ENCODE measurements around the gene DYNC2H1. TPM values are rescaled to one million over a fixed set of nuclear protein-coding genes. Genes with fewer than 3 reads are reported as not detected.

Gene DYNC2H1, protein sequence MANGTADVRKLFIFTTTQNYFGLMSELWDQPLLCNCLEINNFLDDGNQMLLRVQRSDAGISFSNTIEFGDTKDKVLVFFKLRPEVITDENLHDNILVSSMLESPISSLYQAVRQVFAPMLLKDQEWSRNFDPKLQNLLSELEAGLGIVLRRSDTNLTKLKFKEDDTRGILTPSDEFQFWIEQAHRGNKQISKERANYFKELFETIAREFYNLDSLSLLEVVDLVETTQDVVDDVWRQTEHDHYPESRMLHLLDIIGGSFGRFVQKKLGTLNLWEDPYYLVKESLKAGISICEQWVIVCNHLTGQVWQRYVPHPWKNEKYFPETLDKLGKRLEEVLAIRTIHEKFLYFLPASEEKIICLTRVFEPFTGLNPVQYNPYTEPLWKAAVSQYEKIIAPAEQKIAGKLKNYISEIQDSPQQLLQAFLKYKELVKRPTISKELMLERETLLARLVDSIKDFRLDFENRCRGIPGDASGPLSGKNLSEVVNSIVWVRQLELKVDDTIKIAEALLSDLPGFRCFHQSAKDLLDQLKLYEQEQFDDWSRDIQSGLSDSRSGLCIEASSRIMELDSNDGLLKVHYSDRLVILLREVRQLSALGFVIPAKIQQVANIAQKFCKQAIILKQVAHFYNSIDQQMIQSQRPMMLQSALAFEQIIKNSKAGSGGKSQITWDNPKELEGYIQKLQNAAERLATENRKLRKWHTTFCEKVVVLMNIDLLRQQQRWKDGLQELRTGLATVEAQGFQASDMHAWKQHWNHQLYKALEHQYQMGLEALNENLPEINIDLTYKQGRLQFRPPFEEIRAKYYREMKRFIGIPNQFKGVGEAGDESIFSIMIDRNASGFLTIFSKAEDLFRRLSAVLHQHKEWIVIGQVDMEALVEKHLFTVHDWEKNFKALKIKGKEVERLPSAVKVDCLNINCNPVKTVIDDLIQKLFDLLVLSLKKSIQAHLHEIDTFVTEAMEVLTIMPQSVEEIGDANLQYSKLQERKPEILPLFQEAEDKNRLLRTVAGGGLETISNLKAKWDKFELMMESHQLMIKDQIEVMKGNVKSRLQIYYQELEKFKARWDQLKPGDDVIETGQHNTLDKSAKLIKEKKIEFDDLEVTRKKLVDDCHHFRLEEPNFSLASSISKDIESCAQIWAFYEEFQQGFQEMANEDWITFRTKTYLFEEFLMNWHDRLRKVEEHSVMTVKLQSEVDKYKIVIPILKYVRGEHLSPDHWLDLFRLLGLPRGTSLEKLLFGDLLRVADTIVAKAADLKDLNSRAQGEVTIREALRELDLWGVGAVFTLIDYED (N-terminal part only)
- polyA plus RNA-seq (2013, experiment 1 of 2), result 3.1 TPM
- polyA plus RNA-seq (2013, experiment 2 of 2), result 3.2 TPM

DNA sequence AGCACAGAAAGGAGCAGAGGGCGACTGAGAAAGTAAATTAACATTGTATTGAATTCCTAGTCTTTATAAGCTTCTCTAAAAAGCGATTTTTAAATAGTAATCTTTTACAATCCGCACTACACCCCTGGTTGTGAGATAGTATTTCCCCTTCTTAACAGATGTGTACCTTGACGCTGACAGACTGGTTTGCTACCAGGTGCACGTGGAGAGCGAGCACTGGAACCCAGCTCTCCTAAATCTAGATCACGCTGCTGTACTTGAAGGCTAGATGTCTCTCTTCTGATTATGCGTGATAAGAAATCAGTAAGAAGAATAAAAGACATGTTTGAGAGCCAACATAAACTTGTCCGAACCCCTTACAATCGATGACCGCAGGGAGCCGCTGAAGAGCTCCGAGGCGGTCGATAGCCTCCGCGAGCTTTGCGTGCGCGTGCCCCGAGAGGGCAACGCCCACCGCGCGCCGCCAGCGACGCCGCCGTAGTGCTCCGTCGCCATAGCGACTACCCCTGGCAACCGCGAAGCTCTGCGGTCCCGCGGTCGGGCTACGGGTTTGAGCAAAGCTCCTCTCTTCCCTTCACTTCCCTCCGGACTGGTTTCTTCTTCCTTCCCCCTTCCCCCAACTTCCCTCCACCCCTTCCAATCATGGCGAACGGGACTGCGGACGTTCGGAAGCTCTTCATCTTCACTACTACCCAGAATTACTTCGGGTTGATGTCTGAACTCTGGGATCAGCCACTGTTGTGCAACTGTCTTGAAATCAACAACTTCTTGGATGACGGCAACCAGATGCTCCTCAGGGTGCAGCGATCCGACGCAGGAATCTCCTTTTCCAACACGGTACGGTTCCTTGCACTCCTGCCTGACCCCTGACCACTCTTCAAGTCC, at the start of gene DYNC2H1:
TSS of gene DYNC2H1 (plus strand) at position 494 of the 885 bp plus-strand sequence. CDS start at position 643, 149 bp downstream.
- WGBS (ENCODE audit: extremely low coverage, insufficient coverage, low lambda C conversion rate), result no CpG with 5 or more reads among the region's 53 CpGs
- Histone ChIP-seq H3K27me3 (ENCODE audit: insufficient read depth, low read length, poor library complexity) (no peaks in the 10 kb centered on the region), H3K79me1 (ENCODE audit: low read length) (no peaks in the 10 kb centered on the region)

DNA sequence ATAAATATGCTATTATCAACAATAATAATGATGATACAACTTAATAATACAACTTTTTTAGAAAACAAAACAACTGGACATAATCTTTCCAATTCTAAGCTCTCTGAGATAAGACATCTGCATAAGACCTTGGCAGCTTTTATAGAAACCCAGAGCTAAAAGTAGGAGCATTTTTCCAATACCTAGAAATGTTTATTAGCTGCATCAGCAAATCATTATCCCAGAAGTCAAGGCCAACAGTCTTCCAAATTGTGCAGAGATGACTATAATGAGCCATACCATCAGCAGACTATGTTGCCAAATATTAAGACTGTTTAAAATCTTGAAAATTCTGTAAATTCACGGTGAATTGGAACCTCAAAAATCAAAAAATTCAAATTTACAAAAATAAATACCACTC, 47.6 kb upstream of the DYNC2H1 start:
- H4K5ac ChIP-seq (ENCODE audit: low read length), result no peak overlapping the region
- H3K4me1 ChIP-seq (ENCODE audit: control insufficient read depth, low read depth, low read length), result no peaks in the 10 kb centered on the region
- H2BK15ac ChIP-seq (replicated peaks; ENCODE audit: low read depth), result no peak overlapping the region
- H2BK120ac ChIP-seq (ENCODE audit: low read depth, low read length), result no peak overlapping the region
- H3K27ac ChIP-seq (ENCODE audit: low read depth, low read length), result no peak overlapping the region
- no peak for DNase-seq
- H4K8ac ChIP-seq (ENCODE audit: low read depth, low read length), result no peak overlapping the region
- no peak overlapping the region for H3K56ac ChIP-seq (ENCODE audit: low read length)
- H3K9ac ChIP-seq (ENCODE audit: low read length), result no peak overlapping the region
- H3K4ac ChIP-seq (ENCODE audit: low read depth, low read length), result no peak overlapping the region
- no peaks in the 10 kb centered on the region for H3K79me2 ChIP-seq (ENCODE audit: control insufficient read depth, insufficient read depth, low read length)
- H3K4me2 ChIP-seq (ENCODE audit: low read length), result no peak overlapping the region
- no peak overlapping the region for H3K23ac ChIP-seq (ENCODE audit: low read length)
- no peak overlapping the region for H2AK5ac ChIP-seq (ENCODE audit: low read length)
- H3K27me3 ChIP-seq (ENCODE audit: insufficient read depth, low read length, poor library complexity), result no peaks in the 10 kb centered on the region
- H3K4me3 ChIP-seq (ENCODE audit: low read length), result no peak overlapping the region
- H3K18ac ChIP-seq (ENCODE audit: low read length), result no peak overlapping the region
- no peaks in the 10 kb centered on the region for H3K36me3 ChIP-seq (ENCODE audit: control insufficient read depth, insufficient read depth, low read length)
- 100% methylated on average over 1 of the region's 1 CpG for WGBS (ENCODE audit: extremely low coverage, insufficient coverage, low lambda C conversion rate)
- H3K79me1 ChIP-seq (ENCODE audit: low read length), result no peaks in the 10 kb centered on the region
- H2BK5ac ChIP-seq (ENCODE audit: low read length), result no peak overlapping the region

More for the DNA sequence above, at the start of gene DYNC2H1:
- Histone ChIP-seq H3K36me3 (ENCODE audit: control insufficient read depth, insufficient read depth, low read length) (no peaks in the 10 kb centered on the region), H3K4me1 (ENCODE audit: control insufficient read depth, low read depth, low read length) (no peaks in the 10 kb centered on the region), H3K27ac (ENCODE audit: low read depth, low read length) (no peak within 1 kb of the TSS), H3K4me3 (ENCODE audit: low read length) (peak within 1 kb of the TSS; percentile 70), H4K8ac (ENCODE audit: low read depth, low read length) (no peak within 1 kb of the TSS), H2BK15ac (replicated peaks; ENCODE audit: low read depth) (no peak within 1 kb of the TSS), H4K5ac (ENCODE audit: low read length) (no peak within 1 kb of the TSS), H3K18ac (ENCODE audit: low read length) (no peak within 1 kb of the TSS), H3K79me2 (ENCODE audit: control insufficient read depth, insufficient read depth, low read length) (no peaks in the 10 kb centered on the region), H2BK120ac (ENCODE audit: low read depth, low read length) (no peak within 1 kb of the TSS), H3K4me2 (ENCODE audit: low read length) (peak within 1 kb of the TSS; percentile 79), H3K56ac (ENCODE audit: low read length) (peak within 1 kb of the TSS; percentile 86), H3K9ac (ENCODE audit: low read length) (peak within 1 kb of the TSS; percentile 74), H2BK5ac (ENCODE audit: low read length) (no peak within 1 kb of the TSS), H3K4ac (ENCODE audit: low read depth, low read length) (no peak within 1 kb of the TSS), H2AK5ac (ENCODE audit: low read length) (no peak within 1 kb of the TSS), H3K23ac (ENCODE audit: low read length) (peak within 1 kb of the TSS; percentile 29)
- peak; percentile 97 for DNase-seq

DNA sequence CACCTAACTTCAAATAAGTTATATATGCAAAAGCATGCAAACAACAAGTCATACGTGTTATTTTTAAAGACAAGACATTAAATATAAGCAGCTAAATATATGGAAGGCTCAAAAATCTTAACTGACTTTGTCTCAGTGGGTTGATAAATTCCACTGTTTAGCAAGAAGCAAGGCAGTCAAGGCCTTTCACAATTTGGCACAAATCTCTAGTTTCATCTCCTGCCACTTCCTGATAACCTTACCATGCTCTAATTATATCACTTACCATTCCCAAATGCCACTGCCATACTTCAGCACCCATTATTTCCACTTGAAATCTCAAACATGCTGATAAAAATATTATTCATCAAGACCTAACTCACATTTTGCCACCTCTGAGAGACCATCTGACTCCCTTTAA, 42.1 kb upstream of the DYNC2H1 start:
- Histone ChIP-seq H3K79me2 (ENCODE audit: control insufficient read depth, insufficient read depth, low read length) (peaks cover 20% of the 10 kb centered on the region), H3K56ac (ENCODE audit: low read length) (no peak overlapping the region), H2BK15ac (replicated peaks; ENCODE audit: low read depth) (no peak overlapping the region), H3K27ac (ENCODE audit: low read depth, low read length) (no peak overlapping the region), H4K5ac (ENCODE audit: low read length) (no peak overlapping the region), H3K79me1 (ENCODE audit: low read length) (peaks cover 8% of the 10 kb centered on the region), H2BK5ac (ENCODE audit: low read length) (no peak overlapping the region), H3K4me3 (ENCODE audit: low read length) (no peak overlapping the region), H2BK120ac (ENCODE audit: low read depth, low read length) (no peak overlapping the region), H3K4me2 (ENCODE audit: low read length) (no peak overlapping the region), H3K23ac (ENCODE audit: low read length) (no peak overlapping the region), H3K27me3 (ENCODE audit: insufficient read depth, low read length, poor library complexity) (no peaks in the 10 kb centered on the region), H3K36me3 (ENCODE audit: control insufficient read depth, insufficient read depth, low read length) (no peaks in the 10 kb centered on the region), H3K9ac (ENCODE audit: low read length) (no peak overlapping the region), H3K4me1 (ENCODE audit: control insufficient read depth, low read depth, low read length) (no peaks in the 10 kb centered on the region), H2AK5ac (ENCODE audit: low read length) (no peak overlapping the region), H3K18ac (ENCODE audit: low read length) (no peak overlapping the region), H4K8ac (ENCODE audit: low read depth, low read length) (no peak overlapping the region), H3K4ac (ENCODE audit: low read depth, low read length) (no peak overlapping the region)
- no peak for DNase-seq
- WGBS (ENCODE audit: extremely low coverage, insufficient coverage, low lambda C conversion rate), result no CpG with 5 or more reads among the region's 1 CpG

DNA sequence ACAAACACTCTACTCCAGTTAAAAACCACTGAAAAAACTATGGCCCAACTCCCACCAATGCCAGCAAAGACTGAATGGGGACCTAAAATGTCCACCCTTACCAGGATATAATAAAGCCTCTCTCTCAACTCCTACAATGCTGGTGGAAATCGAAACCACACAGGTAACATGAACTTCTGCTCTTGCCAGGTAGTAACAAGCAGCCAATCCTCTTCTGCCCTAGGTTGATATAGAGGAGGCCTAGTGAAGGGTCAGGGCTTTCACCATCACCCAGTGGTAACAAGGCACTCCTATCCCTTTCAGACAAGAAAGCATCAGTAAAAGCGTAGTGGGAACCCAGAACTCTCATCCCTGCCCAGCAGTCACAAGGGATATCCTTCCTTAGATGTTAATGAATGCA, 39.9 kb upstream of the DYNC2H1 start:
- Histone ChIP-seq H3K27ac (ENCODE audit: low read depth, low read length) (no peak overlapping the region), H3K23ac (ENCODE audit: low read length) (no peak overlapping the region), H3K79me2 (ENCODE audit: control insufficient read depth, insufficient read depth, low read length) (peaks cover 22% of the 10 kb centered on the region), H3K79me1 (ENCODE audit: low read length) (peaks cover 9% of the 10 kb centered on the region), H3K4me3 (ENCODE audit: low read length) (no peak overlapping the region), H2BK5ac (ENCODE audit: low read length) (no peak overlapping the region), H4K5ac (ENCODE audit: low read length) (no peak overlapping the region), H3K18ac (ENCODE audit: low read length) (no peak overlapping the region), H3K27me3 (ENCODE audit: insufficient read depth, low read length, poor library complexity) (no peaks in the 10 kb centered on the region), H2AK5ac (ENCODE audit: low read length) (no peak overlapping the region), H3K4me2 (ENCODE audit: low read length) (no peak overlapping the region), H2BK120ac (ENCODE audit: low read depth, low read length) (no peak overlapping the region), H3K4ac (ENCODE audit: low read depth, low read length) (no peak overlapping the region), H4K8ac (ENCODE audit: low read depth, low read length) (no peak overlapping the region), H3K9ac (ENCODE audit: low read length) (no peak overlapping the region), H3K36me3 (ENCODE audit: control insufficient read depth, insufficient read depth, low read length) (no peaks in the 10 kb centered on the region), H3K4me1 (ENCODE audit: control insufficient read depth, low read depth, low read length) (no peaks in the 10 kb centered on the region), H3K56ac (ENCODE audit: low read length) (no peak overlapping the region), H2BK15ac (replicated peaks; ENCODE audit: low read depth) (no peak overlapping the region)
- DNase-seq, result no peak
- WGBS (ENCODE audit: extremely low coverage, insufficient coverage, low lambda C conversion rate), result no CpG with 5 or more reads among the region's 2 CpGs

DNA sequence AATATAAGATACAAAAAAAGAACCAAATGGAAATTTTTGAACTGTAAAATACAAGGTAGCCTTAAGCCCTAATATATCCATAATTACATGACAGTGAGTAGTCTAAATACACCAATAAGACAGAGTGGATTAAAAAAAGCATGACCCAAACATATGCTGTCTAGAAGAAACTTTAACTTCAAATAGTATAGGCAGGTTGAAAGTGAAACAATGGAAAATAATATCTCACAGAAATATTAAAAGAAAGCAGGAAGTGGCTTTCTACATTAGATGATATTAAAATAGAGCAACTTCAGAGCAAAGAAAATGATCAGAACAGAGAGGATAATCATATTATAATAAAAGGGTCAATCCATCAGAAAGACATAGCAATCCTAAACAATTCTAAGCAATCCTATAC, 39.1 kb upstream of the DYNC2H1 start:
- Histone ChIP-seq H2BK120ac (ENCODE audit: low read depth, low read length) (no peak overlapping the region), H3K27ac (ENCODE audit: low read depth, low read length) (no peak overlapping the region), H3K4me2 (ENCODE audit: low read length) (no peak overlapping the region), H3K4me1 (ENCODE audit: control insufficient read depth, low read depth, low read length) (no peaks in the 10 kb centered on the region), H4K5ac (ENCODE audit: low read length) (no peak overlapping the region), H2BK5ac (ENCODE audit: low read length) (no peak overlapping the region), H3K4me3 (ENCODE audit: low read length) (no peak overlapping the region), H3K18ac (ENCODE audit: low read length) (no peak overlapping the region), H3K9ac (ENCODE audit: low read length) (no peak overlapping the region), H3K79me2 (ENCODE audit: control insufficient read depth, insufficient read depth, low read length) (peaks cover 26% of the 10 kb centered on the region), H4K8ac (ENCODE audit: low read depth, low read length) (no peak overlapping the region), H3K56ac (ENCODE audit: low read length) (no peak overlapping the region), H3K4ac (ENCODE audit: low read depth, low read length) (no peak overlapping the region), H2AK5ac (ENCODE audit: low read length) (no peak overlapping the region), H3K27me3 (ENCODE audit: insufficient read depth, low read length, poor library complexity) (no peaks in the 10 kb centered on the region), H3K79me1 (ENCODE audit: low read length) (peaks cover 9% of the 10 kb centered on the region), H3K23ac (ENCODE audit: low read length) (no peak overlapping the region), H3K36me3 (ENCODE audit: control insufficient read depth, insufficient read depth, low read length) (peaks cover 1% of the 10 kb centered on the region), H2BK15ac (replicated peaks; ENCODE audit: low read depth) (no peak overlapping the region)
- DNase-seq, result no peak

Data from mesendoderm (in vitro differentiated cells).